Keratinocyte (primary cell): ENCODE data around the gene RB1.

Experiments
- EZH2 ChIP-seq: IDR thresholded peaks from one replicate; pipeline ENCODE4 v1.6.1; 2012; ENCODE audit warnings: inconsistent platforms, mild to moderate bottlenecking, low read length, moderate library complexity
- TF ChIP-seq, protein P1 (sequence below), 3 experiments: IDR thresholded peaks in 1 of 3; conservative IDR thresholded peaks in 1 of 3; optimal IDR thresholded peaks in 1 of 3; 2 replicates in 2 of 3; 3 replicates in 1 of 3; pipeline versions ENCODE3 to v1.5.1; 2011; ENCODE audit warnings: low read length in 3 of 3, mild to moderate bottlenecking in 3 of 3, moderate library complexity in 2 of 3, control low read depth in 1 of 3, inconsistent platforms in 1 of 3; ENCODE audit not compliant: insufficient read depth in 2 of 3; ENCODE audit errors: extremely low read depth in 1 of 3

DNA sequence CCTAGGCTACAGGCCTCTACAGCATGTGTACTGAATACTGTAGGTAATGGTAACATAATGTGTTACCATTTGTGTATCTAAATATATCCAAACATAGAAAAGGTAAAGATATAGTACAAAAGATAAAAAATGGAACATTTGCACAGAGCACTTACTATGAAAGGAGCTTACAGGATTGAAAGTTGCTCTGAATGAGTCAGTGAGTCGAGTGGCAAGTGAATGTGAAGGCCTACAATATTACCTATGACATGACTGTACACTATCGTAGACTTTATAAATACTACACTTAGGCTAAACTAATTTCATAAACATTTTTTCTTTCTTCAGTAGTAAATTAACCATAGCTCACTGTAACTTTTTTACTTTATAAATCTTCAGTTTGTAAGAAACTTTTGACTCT lies 74.3 kb downstream of the RB1 start:
- no peak for TF ChIP-seq EZH2
- TF ChIP-seq, protein P1, sequence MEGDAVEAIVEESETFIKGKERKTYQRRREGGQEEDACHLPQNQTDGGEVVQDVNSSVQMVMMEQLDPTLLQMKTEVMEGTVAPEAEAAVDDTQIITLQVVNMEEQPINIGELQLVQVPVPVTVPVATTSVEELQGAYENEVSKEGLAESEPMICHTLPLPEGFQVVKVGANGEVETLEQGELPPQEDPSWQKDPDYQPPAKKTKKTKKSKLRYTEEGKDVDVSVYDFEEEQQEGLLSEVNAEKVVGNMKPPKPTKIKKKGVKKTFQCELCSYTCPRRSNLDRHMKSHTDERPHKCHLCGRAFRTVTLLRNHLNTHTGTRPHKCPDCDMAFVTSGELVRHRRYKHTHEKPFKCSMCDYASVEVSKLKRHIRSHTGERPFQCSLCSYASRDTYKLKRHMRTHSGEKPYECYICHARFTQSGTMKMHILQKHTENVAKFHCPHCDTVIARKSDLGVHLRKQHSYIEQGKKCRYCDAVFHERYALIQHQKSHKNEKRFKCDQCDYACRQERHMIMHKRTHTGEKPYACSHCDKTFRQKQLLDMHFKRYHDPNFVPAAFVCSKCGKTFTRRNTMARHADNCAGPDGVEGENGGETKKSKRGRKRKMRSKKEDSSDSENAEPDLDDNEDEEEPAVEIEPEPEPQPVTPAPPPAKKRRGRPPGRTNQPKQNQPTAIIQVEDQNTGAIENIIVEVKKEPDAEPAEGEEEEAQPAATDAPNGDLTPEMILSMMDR (optimal IDR thresholded peaks at IDR 0.05 in 1 of 3, IDR thresholded peaks at IDR 0.05 in 1 of 3, conservative IDR thresholded peaks at IDR 0.05 in 1 of 3; ENCODE audit: extremely low read depth in 1 of 3, insufficient read depth in 2 of 3, low read length in 3 of 3), result no peak
